HG02763 (cell line): Measurements from ENCODE around the gene DZIP1L.

Experiments used
- ATAC-seq: cut with Tn5 transposase; IDR thresholded peaks from one replicate; pipeline ENCODE4 v1.9.1; 2021; ENCODE audit warnings: mild to moderate bottlenecking, moderate library complexity; ENCODE audit not compliant: unreplicated experiment

Gene DZIP1L

DNA sequence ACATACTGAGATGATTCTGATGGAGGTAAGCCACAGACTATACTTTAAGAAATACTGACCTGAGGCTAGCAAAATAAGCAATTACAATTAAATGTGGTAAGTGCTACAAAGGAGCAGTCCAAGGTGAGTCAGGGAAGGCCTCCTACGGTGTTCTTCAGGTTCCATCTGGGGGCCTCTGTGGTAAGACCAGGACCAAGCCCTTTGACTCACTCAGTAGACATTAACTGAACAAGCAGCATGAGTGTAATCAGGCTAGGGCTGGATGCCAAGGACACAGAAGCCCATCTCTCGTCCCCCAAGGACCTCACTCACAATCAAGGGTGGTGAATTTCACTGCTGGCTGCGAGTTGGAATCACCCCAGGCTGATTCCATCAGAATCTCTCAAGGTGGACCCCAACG lies 37.3 kb downstream of the DZIP1L start:
- ATAC-seq, result no peak

DNA sequence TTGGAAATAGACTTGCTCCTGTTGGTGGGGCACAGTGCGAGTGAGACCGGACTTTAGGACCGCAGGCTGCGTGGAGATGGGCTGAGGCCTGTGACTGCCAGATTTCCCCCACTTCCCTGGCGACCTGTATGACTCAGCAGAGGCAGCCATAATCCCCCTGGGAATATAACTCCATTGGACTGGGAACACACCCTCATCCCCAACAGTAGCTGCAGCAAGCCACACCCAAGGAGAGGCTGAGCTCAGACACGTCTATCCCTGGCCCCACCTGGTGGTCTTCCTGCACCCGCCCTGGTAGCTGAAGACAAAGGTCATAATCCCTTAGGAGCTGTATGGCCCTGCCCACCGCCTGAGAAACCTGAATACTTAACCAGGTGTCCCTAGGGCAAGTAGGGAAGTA lies 42.6 kb downstream of the DZIP1L start:
- no peak for ATAC-seq

DNA sequence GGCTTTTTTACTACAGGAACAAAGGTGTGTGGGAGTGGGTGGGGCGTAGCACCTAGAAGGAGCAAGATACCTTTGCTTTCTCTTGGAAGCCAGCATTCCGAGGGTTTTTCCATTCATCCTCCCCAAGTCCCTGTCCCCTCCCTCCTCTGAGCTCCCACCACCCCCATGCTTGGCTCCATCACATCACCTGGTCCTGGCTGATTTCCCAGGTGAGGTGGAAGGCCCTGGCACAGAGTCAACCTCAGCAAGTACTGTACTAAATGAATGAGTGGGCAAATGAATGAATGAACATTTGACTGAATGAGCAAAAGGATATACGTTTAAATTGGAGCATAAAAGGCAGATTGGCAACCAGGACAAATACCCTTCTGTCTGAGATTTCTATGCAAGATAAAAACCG lies 45.4 kb downstream of the DZIP1L start:
- no peak for ATAC-seq

DNA sequence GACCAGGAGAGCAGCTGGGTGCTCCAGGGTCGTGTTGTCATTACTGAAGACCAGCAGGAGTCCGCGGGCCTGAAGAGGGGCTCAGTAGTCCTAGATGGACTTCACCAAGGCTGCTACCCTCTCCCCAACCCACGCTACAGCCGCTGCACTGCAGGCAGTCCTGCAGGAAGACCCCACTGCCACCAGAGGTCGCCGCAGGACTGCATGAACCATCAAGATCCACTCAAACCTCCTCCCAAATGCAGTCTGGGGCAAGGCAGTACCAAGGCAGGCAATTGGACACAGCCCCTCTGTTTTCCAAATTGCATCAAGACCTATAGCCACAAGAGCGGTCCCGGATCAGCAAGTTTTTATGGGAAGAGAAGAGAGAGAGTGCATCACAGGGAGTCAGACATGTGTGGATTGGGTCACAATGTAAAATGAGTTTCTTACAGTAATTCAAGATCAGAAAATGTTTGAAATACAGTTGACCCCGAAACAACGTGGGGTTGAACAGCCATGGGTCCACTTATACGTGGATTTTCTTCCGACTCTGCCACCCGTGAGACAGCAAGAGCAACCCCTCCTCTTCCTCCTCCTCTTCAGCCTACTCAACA lies 46.7 kb downstream of the DZIP1L start:
- peak; percentile 56 for ATAC-seq

DNA sequence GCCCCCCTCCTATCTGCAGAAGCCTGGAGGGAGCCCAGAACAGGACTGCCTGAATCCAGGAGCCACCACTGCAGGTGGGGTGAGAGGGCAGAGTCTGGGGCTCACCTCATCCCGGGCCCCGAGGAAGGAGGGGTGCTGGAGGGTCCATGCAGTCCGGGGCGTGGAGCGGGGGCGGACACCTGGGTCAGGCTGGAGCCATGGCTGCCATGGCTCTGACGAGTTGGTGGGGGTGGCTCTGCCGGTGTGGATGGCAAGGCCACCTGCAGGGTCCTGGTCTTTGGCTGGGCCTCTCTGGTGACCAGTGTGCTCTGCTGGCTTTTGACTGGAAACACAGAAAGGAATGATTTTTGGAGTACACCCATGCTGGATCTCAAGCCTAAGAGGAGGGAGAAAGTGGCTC lies 47.4 kb downstream of the DZIP1L start:
- ATAC-seq, result no peak

DNA sequence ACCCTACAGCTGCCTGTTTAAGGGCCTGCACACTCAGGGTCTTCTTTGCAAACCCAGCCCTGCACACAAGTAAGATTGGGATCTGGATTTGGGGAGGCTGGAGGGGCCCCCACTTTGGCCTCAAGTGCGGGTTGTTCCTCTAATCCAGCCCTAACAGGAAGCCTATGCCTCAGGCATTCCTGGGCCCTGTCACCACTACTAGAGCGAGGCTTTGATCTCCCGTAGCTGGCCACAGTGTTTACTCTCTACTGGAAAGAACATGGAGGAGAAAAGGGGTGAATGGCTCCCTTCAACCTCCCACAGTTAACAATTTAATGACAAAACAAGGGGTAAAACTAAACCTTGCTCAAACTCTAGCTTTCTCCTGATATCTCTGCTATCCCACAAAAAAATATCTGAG lies 48.4 kb downstream of the DZIP1L start:
- ATAC-seq, result no peak

DNA sequence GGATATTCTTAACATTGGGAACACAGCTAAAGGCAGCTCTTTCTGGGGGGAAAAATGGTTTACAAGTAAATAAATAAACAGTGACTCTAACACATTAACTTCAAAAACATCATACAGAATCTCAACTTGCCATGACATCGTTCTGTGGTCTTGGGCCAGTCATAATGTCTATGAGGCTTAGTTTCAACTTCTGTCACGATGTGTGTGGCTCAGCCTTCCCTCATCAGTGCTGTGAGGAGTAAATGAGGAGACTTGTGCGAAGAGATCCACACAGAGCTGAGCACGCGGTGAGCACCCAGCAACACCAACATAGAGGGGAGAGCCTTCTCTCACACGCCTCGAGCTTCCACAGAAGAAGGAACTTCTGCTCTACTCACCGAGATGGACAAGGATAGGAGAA lies 49.0 kb downstream of the DZIP1L start:
- ATAC-seq, result peak; percentile 84

DNA sequence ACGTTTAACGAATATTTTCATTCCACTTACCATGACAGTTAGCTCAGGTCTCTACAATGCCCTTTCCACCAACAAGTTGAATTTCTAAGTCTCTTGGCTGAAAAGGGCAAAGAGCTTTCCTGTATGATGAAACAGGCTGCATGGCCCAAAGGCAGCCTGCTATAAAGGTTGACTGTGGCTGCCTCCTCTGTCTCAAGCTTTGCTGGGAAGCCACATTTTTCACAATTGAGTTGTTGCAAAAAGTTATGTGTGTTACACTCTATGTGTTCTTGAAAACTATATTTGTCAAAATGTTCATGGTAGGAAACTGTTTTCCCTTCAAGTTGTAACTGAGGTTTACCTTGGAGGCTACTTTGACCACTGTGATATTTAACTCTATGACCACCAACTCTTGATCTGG lies 49.5 kb downstream of the DZIP1L start:
- ATAC-seq, result no peak

DNA sequence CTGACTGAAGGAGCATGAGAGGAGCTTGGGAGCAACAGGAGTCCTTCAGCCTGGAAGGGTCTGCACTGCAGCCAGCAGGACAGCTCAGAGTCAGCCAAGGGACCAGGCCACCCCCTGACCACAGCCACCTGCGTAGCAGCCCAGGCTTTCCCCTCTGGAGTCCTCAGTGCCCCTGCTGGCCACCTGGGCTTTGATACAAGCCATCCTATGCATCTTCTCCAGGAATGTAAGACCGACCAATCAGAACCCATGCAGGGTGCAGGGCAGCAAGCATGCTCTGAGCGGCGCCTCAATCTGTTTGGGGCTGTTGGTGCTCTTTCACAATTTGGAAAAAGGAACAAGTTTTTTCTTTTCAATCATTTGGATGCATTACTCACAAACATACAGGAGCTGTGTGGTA lies 52.0 kb downstream of the DZIP1L start:
- no peak for ATAC-seq

DNA sequence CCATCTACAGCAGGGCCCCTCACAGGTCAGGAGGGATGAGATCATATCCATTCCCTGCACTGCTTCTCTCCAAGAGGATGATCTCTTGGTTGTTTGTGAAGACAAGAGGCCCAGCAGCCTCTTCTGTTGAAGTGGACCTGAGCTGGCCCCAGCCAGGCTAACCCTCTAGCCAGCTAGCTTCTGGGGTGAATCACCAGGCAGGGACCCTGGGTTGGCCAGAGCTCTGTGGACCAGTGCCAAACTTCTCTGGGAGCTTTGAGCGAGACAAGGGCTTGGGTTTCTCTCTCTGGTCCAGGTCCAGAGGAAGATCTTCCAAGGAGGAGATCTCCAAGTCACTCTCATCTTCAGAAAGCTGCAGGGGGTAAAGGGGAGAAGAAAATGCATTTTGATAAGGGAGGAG lies 52.8 kb downstream of the DZIP1L start:
- ATAC-seq, result no peak

DNA sequence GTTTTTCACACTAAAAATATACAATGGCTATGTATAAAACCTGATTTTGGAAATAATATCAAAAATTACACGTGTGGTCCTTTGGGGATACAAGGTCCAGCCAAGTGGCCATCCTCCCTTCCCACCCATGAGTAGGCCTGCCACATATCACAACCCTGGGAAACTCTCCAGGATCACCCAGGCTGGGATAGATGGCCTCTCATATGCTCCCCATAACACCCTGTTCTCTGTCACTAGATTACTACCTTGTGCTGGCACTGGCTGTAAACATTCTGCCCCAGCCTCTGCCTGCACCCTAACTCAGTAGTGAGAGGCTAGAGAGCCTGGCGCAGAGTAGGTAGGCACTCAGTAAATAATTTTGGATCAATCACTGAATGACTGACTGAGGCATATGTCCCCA lies 53.4 kb downstream of the DZIP1L start:
- ATAC-seq, result no peak

DNA sequence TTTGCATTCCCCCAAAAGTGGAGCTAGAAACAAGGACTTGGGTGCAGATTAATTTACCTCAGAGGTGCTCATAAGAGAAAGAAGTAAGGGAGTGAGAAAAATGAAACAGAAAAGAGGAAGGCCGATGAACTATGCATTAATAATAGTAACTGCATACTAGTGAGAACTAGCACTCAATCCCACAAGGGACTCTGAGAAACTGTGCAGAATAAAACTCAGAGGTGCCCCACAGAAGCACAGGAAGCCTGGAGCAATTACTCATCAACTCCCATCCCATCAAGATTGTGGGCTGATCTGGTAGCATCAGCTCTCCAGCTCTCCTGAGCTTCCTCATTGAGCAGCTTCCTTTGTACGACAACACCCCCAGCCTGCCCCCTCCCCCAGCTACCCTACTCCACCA lies 54.6 kb downstream of the DZIP1L start:
- no peak for ATAC-seq

DNA sequence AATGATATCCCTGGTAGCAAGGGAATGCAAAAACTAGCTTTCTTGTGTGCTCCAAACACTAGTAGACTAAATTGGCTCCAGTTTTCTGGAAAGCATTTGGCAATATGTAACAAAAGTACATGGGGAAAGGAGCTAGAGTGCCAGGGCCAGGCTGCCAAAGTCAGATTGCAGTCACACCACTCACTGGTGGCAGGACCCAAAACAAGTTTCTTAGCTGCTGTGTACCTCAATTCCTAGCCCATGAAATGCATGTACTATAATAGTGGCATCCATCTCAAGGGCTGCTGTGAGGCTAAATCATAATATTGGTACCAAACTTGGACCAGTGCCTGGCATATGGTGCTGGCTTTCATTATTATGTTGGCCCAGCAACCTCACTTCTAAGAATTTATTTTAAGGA lies 56.1 kb downstream of the DZIP1L start:
- ATAC-seq, result no peak

DNA sequence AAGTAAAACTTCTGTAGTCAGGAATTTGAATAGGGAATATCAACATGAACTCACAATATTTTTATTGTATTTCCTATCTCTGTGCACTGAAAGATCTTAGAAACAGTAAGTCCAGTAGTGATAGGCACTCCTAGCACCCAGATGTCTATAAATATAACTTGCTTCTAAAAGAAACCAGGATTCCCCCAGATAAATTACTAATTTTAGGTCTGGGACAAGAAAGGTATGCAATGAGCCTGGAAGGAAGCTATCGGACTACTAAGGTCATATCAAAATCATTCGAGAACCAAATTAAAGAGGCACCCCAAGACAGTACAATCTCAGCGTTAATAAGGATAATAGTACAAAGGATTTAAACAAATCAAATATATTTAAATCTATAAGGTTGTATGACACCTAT lies 58.0 kb downstream of the DZIP1L start:
- no peak for ATAC-seq

DNA sequence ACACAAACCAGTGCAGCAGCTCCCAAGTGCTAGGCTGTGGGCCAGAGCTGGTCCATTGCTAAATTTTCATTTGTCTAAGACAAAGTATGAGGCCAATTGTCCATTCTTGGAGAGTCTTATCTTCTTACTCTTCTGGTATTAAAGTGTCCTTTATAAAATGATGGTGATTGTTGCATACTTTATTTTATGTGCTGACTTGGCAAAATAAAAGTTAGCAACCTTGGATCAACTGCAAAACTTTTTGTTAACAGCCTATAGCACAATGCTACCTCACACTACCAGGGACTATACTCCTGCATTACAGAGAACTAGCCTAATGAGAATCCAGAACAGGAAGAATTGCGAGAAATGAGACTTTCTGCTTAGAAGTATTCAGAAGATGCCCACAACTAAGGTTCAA lies 61.4 kb downstream of the DZIP1L start:
- no peak for ATAC-seq

DNA sequence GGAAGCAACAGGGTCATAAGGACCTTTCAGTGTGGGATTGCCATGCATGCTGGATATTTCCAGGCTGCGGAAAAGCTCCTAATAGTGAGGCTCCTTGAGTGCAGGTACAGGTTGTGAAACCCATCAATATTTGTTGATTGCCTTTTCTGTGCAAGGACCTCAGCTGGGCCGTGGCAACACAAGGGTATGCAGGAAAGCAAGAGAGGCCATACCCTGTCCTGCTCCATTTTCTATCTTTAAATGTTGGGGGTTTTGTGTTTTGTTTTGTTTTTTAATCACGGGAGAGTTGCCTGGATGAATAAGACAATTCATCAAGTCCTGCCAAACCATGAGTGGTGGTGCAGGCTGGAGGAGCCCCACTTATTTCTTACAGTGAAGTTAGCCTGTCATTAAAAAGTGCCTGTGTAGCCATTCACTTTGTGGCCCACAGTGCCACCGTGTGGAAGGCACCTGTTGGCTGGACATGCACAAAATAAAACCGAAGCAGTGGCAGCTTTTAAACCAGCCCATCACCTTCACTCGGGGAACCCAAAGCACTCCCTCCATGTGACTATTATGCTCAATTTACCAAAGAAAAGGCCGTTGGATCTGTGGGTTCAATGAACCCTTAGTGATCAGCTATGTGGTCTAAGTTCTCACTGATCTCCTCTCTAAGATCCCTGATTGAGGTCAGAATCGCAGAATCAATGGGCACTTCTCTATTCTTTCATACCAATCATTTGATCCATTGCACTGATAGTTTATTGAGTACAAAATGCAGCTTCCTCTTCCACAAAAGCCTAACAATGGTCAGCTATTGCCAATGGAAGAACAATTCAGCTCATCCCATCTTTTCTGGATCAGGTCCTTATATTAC lies 63.2 kb downstream of the DZIP1L start:
- ATAC-seq, result peak; percentile 79

DNA sequence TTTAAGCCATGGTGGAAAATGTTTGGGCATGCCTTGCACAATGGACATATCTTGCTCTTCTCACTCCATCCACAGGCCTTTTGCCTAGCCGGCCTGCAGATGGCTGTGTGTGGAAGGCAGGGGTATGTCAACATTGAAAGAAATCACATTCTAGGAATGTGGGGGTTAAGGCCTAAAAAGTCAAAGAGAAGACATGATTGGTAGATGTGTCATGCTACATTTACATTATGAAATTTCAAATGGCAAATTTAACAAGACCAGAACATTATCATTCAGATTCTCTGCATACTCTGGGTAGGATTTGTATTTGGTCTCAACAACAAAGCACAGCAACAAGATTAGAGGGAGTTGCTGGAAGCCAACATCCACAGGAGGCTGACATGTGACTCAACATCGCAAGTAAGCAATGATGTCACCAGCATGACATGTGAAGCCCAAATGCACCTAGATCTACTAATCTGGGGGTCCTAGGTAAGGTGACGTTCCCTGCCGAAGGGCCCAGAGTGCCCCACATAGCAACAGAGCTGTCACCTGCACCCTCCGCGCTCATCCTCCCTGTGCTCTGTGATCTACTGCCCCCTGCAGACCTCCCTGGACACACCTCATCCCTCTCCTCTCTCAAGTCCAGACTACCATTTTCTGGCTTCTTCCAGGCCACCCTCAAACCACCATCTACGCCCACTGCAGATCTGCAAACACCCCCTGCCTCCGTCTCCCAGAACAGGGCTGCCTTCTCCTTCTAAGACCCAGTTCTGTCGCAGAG lies 66.1 kb downstream of the DZIP1L start:
- ATAC-seq, result no peak

DNA sequence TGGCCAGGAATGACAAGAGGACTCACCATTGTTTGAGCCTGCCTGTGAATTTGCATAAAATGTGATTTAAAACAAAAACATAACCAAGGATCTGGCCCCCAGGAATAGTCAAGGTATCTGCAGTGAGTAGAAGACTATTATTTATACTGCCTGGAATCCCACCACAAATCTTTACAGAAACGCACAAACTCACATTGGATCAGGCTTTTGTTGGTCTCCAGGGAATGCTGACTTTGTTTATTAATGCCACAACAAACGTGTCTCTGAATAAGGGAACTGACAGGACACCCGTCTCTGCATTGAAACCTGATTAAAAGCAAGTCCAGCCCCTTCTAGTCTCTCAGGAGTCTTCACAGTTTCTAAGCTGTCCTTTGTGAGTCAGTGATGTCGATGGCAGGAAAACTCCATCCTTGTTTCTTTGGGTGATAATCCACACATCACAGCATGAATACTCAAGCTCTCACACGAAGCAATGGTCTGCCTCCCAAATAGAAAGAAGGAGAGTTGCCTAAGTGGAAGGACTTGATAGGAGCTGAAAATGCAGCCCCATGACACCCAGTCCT lies 67.7 kb downstream of the DZIP1L start:
- ATAC-seq, result no peak

DNA sequence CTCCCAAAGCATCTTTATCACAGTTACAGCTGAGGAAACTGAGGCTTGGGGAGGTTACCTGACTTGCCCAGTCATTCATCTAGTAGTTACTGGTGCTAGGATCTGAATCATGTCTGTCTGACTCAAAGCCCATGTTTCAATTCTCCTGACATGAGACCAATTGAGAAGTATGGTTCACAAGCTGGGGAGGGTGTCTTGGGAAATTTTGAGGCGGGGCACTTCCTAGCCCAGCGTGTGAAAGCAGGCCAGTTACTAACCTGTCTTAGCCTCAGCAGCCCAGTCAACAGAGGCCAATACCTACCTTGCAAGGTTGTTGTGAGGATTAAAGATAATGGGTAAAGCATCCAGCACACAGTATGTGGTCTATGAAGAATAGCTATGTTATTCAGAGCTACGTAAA lies 68.5 kb downstream of the DZIP1L start:
- ATAC-seq, result no peak

DNA sequence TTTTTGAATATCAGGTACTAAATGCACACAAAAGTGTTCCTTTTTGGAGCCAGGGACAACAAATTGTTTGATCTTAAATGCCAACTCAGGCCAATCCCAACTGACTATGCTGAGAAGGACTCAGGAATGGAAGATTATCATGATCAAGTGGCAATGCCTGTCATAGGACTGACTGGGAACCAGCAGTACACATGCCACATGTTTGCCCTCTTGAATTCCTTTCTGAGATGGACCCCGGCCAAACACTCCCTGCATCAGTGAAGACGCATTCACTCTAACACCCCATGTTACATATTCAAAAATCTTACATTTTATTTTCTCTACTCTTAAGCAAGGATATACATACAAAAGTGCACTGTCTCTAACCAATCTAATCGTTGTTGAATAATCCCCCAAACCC lies 69.3 kb downstream of the DZIP1L start:
- ATAC-seq, result no peak

DNA sequence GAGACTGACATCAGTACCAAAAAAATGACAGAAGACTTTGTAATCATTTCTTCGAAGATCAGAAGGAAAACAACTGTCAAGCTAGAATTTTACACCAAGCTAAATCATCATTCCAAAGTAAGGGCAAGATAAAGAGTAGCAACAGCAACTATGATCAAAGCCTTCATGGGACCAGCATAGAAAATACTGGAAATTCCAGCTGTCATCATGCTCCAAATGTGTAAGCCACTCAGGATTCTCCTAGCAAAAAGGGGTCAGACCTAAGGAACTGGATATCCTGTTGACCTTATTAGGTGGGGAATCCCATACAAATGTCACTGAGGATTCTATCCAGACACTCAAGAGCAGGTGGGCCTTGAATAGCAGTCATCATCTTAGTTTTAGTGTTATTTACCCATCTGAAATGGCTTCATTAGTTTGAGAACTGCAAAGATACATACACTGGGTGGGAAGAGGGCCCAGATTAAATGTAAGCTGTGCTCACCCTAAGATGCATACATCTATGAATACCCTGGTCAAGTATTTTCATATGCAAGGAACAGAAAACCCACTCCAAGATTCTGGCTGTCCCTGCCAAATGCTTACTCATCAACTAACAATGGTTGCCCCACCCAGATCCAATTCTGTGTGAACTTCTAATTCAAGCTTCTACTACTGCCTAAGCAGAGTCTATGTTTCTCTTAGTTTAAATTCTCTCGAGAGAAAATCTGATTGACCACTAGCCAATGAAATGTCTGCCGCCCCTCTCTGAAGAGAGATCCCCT lies 72.0 kb downstream of the DZIP1L start:
- no peak for ATAC-seq
